DOHH2 (cell line): ENCODE measurements around the gene KRTAP12-2.

ENCODE experiments used
- H3F3A ChIP-seq: fragments of 200-600 bp; sonication (generic), shearing (Covaris generic); 2 replicates; pipeline ENCODE4 v1.6.0; 2016; ENCODE audit warnings: antibody characterized with exemption, mild to moderate bottlenecking; ENCODE audit not compliant: control insufficient read depth, insufficient read depth
- H3K27ac ChIP-seq: fragments of 200-600 bp; sonication (generic); 2 replicates; pipeline ENCODE4 v1.5.1; 2014; ENCODE audit warnings: low read depth, mild to moderate bottlenecking, low read length, moderate library complexity
- H3K27me3 ChIP-seq: fragments of 200-600 bp; sonication (generic); 2 replicates; pipeline ENCODE4 v1.6.1; 2014; ENCODE audit warnings: mild to moderate bottlenecking, low read length, mixed read lengths; ENCODE audit not compliant: control insufficient read depth
- H3K36me3 ChIP-seq: fragments of 200-600 bp; sonication (generic); 2 replicates; pipeline ENCODE4 v1.6.1; 2014; ENCODE audit warnings: mild to moderate bottlenecking, low read length, moderate library complexity, mixed read lengths; ENCODE audit not compliant: control insufficient read depth
- H3K4me1 ChIP-seq: fragments of 200-600 bp; sonication (generic); 2 replicates; pipeline ENCODE4 v1.6.1; 2014; ENCODE audit warnings: mild to moderate bottlenecking, low read length, mixed read lengths; ENCODE audit not compliant: control insufficient read depth
- H3K4me2 ChIP-seq: fragments of 200-600 bp; sonication (generic); 2 replicates; pipeline ENCODE4 v1.6.0; 2014; ENCODE audit warnings: mild to moderate bottlenecking, low read length, moderate library complexity
- H3K4me3 ChIP-seq: fragments of 200-600 bp; sonication (generic); 2 replicates; pipeline ENCODE4 v1.5.1; 2014; ENCODE audit warnings: mild to moderate bottlenecking, low read length, mixed read lengths
- H3K79me2 ChIP-seq: fragments of 200-600 bp; sonication (generic); 2 replicates; pipeline ENCODE4 v1.6.1; 2014; ENCODE audit warnings: mild to moderate bottlenecking, low read length, mixed read lengths; ENCODE audit not compliant: control insufficient read depth
- H3K9me2 ChIP-seq: fragments of 200-600 bp; sonication (generic); replicated peaks from 2 replicates; pipeline ENCODE4 v1.6.1; 2014; ENCODE audit warnings: mild to moderate bottlenecking, low read length, mixed read lengths; ENCODE audit not compliant: control insufficient read depth
- H3K9me3 ChIP-seq: fragments of 200-600 bp; sonication (generic); 2 replicates; pipeline ENCODE4 v1.6.1; 2014; ENCODE audit warnings: antibody characterized with exemption, low read length, mixed read lengths; ENCODE audit not compliant: control insufficient read depth, insufficient read depth
- H4K20me1 ChIP-seq: fragments of 200-600 bp; sonication (generic); 2 replicates; pipeline ENCODE4 v1.6.0; 2014; ENCODE audit warnings: low read depth, mild to moderate bottlenecking, antibody characterized with exemption, low read length, moderate library complexity; ENCODE audit not compliant: control insufficient read depth, insufficient read depth
- CTCF ChIP-seq: fragments of 200-600 bp; sonication (generic); IDR thresholded peaks from one replicate; pipeline ENCODE4 v1.5.1; 2014; ENCODE audit warnings: antibody characterized with exemption, mild to moderate bottlenecking, low read depth, low read length; ENCODE audit not compliant: poor library complexity, severe bottlenecking
- EZH2phosphoT487 ChIP-seq: fragments of 200-600 bp; sonication (generic); IDR thresholded peaks from 2 replicates; pipeline ENCODE4 v1.6.1; 2017; ENCODE audit warnings: borderline replicate concordance, mild to moderate bottlenecking, antibody characterized with exemption, low read length, moderate library complexity, mixed read lengths

The KRTAP12-2 gene

GRCh38 chr21:44713130-44713529, 46.4 kb upstream of the KRTAP12-2 start:
- TF ChIP-seq CTCF (no peak), EZH2phosphoT487 (no peak)
- H3K36me3 ChIP-seq = no peaks in the 10 kb centered on the region
- no peaks in the 10 kb centered on the region for H3K4me1 ChIP-seq
- H3K27me3 ChIP-seq = peaks cover 35% of the 10 kb centered on the region
- no peaks in the 10 kb centered on the region for H3K9me3 ChIP-seq
- H3K79me2 ChIP-seq = no peaks in the 10 kb centered on the region
- no peaks in the 10 kb centered on the region for H4K20me1 ChIP-seq
- no peak overlapping the region for H3K4me2 ChIP-seq
- H3K4me3 ChIP-seq = no peak overlapping the region
- no peaks in the 10 kb centered on the region for H3F3A ChIP-seq
- no peak overlapping the region for H3K27ac ChIP-seq
- H3K9me2 ChIP-seq = no peaks in the 10 kb centered on the region

- H3K27ac ChIP-seq = no peak overlapping the region
- no peaks in the 10 kb centered on the region for H3K4me1 ChIP-seq
- peaks cover 30% of the 10 kb centered on the region for H3K27me3 ChIP-seq
- H4K20me1 ChIP-seq = no peaks in the 10 kb centered on the region
- no peaks in the 10 kb centered on the region for H3K9me3 ChIP-seq
- H3F3A ChIP-seq = no peaks in the 10 kb centered on the region
- no peaks in the 10 kb centered on the region for H3K36me3 ChIP-seq
- H3K4me3 ChIP-seq = no peak overlapping the region
- no peak overlapping the region for H3K4me2 ChIP-seq
- TF ChIP-seq CTCF (no peak), EZH2phosphoT487 (no peak)
- no peaks in the 10 kb centered on the region for H3K79me2 ChIP-seq
- no peaks in the 10 kb centered on the region for H3K9me2 ChIP-seq
Observed at GRCh38 chr21:44712203-44713028, 45.7 kb upstream of the KRTAP12-2 start.

DNA sequence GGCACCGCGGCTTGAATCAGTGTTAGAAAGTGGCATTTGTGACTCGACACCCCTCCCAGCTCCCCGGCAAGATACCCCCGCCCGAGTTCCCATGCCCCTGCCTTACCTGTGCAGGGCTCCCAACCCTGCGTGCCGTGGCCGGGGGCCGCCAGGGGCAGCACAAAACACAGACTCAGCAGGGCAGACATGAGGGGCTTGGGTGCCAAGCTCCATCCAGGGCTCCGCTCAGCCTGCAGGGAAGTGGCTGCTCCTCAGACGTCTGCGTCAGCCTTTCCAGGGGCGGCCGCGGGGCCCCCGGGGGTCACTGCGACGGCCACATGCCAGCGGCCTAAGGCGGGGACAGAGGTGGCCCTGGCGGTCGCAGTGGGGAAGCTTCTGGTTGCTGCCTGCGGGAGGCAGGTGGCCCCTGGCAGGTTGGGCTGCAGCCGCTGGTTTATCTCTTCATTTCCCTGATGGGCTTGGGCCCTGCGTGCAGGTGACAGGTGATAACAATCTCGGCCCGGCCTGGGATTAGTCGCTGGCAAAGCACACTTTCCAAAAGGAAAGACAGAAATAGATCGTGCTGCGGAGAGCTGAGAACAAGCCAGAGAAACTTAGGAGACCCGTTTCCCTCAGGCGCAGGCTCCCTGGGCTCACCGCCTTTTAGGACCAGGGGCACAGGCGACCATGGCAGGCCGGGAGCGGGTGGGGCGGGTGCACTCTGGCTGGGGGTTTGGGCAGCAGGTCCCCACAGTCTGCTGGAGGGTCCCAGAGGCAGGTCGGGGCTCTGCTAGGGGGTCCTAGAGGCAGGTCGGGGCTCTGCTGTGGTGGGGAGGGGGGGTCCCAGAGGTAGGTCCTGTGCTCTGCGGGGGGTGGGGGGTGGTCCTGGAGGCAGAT, 44.8 kb upstream of the KRTAP12-2 start, which contains the start of gene TSPEAR:
Gene TSPEAR (minus strand): TSS at position 246 of the 876 bp plus-strand sequence. CDS start 58 bp downstream, at position 188.
- Histone ChIP-seq H3K79me2 (no peaks in the 10 kb centered on the region), H3F3A (no peaks in the 10 kb centered on the region), H3K27me3 (peaks cover 30% of the 10 kb centered on the region), H3K4me1 (no peaks in the 10 kb centered on the region), H3K27ac (no peak within 1 kb of the TSS), H4K20me1 (no peaks in the 10 kb centered on the region), H3K4me3 (no peak within 1 kb of the TSS), H3K36me3 (no peaks in the 10 kb centered on the region), H3K4me2 (no peak within 1 kb of the TSS), H3K9me2 (no peaks in the 10 kb centered on the region), H3K9me3 (no peaks in the 10 kb centered on the region)
- TF ChIP-seq EZH2phosphoT487 (no peak), CTCF (no peak)
